Liver (tissue), 9 donors: Measurements from ENCODE around the gene TRIM17. TPM values are rescaled to one million over a fixed set of nuclear protein-coding genes. Genes with fewer than 3 reads are reported as not detected.

Source experiments
- DNase-seq: peaks from one replicate; pipeline ENCODE4 v3.0.0-alpha.2; 2017; ENCODE audit warnings: low spot score
- H3K27ac ChIP-seq, 2 donors: one replicate each; pipeline ENCODE4 v1.7.0; 2013; ENCODE audit warnings: inconsistent platforms in 2 of 2, low read length in 2 of 2, control low read depth in 1 of 2, low read depth in 1 of 2, mild to moderate bottlenecking in 1 of 2
- H3K27me3 ChIP-seq, 4 donors: one replicate each; pipeline versions ENCODE4 v1.6.1 to v1.7.0; 2013; ENCODE audit warnings: low read length in 3 of 4, inconsistent platforms in 1 of 4, mild to moderate bottlenecking in 1 of 4, moderate library complexity in 1 of 4; ENCODE audit not compliant: control insufficient read depth in 4 of 4, insufficient read depth in 4 of 4
- H3K36me3 ChIP-seq, 4 donors: one replicate each; pipeline versions ENCODE4 v1.6.1 to v1.7.0; 2013; ENCODE audit warnings: low read length in 3 of 4, mild to moderate bottlenecking in 3 of 4, low read depth in 1 of 4, moderate library complexity in 1 of 4; ENCODE audit not compliant: control insufficient read depth in 4 of 4, insufficient read depth in 3 of 4
- H3K4me1 ChIP-seq, 4 donors: one replicate each; pipeline versions ENCODE4 v1.6.1 to v1.7.0; 2013; ENCODE audit warnings: low read length in 3 of 4, mild to moderate bottlenecking in 3 of 4, moderate library complexity in 1 of 4; ENCODE audit not compliant: control insufficient read depth in 4 of 4, insufficient read depth in 4 of 4
- H3K4me3 ChIP-seq, 3 donors: one replicate each; pipeline versions ENCODE4 v1.6.1 to v1.7.0; 2013; ENCODE audit warnings: low read length in 3 of 3, control low read depth in 1 of 3, low read depth in 1 of 3, mild to moderate bottlenecking in 1 of 3
- H3K9ac ChIP-seq, 2 donors: one replicate each; pipeline ENCODE4 v1.7.0; 2013; ENCODE audit warnings: low read length in 2 of 2, mild to moderate bottlenecking in 2 of 2, moderate library complexity in 2 of 2, control low read depth in 1 of 2, low read depth in 1 of 2
- H3K9me3 ChIP-seq, 4 donors: one replicate each; pipeline versions ENCODE4 v1.6.1 to v1.7.0; 2013; ENCODE audit warnings: low read length in 3 of 4; ENCODE audit not compliant: control insufficient read depth in 4 of 4
- ATF3 ChIP-seq: IDR thresholded peaks from 2 replicates; pipeline ENCODE4 v1.6.1; 2016; ENCODE audit warnings: antibody characterized with exemption
- EGR1 ChIP-seq, 2 donors: IDR thresholded peaks; 2 replicates each; pipeline ENCODE4 v1.6.1; 2016 to 2018; ENCODE audit warnings: antibody characterized with exemption in 2 of 2, low read depth in 2 of 2
- FOXA2 ChIP-seq: IDR thresholded peaks from 2 replicates; pipeline ENCODE4 v1.6.1; 2016; ENCODE audit warnings: antibody characterized with exemption
- GABPA ChIP-seq, 2 donors: IDR thresholded peaks in 1 of 2; conservative IDR thresholded peaks in 1 of 2; 2 replicates each; pipeline ENCODE4 v1.6.1; 2016; ENCODE audit warnings: antibody characterized with exemption in 2 of 2, mild to moderate bottlenecking in 1 of 2, moderate library complexity in 1 of 2
- HNF4A ChIP-seq, 2 donors: conservative IDR thresholded peaks; 2 replicates each; pipeline ENCODE4 v1.6.1; 2016; ENCODE audit warnings: antibody characterized with exemption in 2 of 2, mild to moderate bottlenecking in 2 of 2
- HNF4G ChIP-seq: IDR thresholded peaks from 2 replicates; pipeline ENCODE4 v1.6.1; 2016; ENCODE audit warnings: antibody characterized with exemption
- NR2F2 ChIP-seq: IDR thresholded peaks from 2 replicates; pipeline ENCODE4 v1.6.1; 2016; ENCODE audit warnings: antibody characterized with exemption
- RAD21 ChIP-seq, 2 donors: IDR thresholded peaks; 2 replicates each; pipeline ENCODE4 v1.6.1; 2016; ENCODE audit warnings: antibody characterized with exemption in 2 of 2, mild to moderate bottlenecking in 2 of 2
- RXRA ChIP-seq, 2 donors: IDR thresholded peaks; 2 replicates each; pipeline ENCODE4 v1.6.1; 2017 to 2018; ENCODE audit warnings: antibody characterized with exemption in 2 of 2, mild to moderate bottlenecking in 1 of 2
- SP1 ChIP-seq: IDR thresholded peaks from 2 replicates; pipeline ENCODE4 v1.6.1; 2018; ENCODE audit warnings: antibody characterized with exemption, mild to moderate bottlenecking
- TAF1 ChIP-seq: conservative IDR thresholded peaks from 2 replicates; pipeline ENCODE4 v1.6.1; 2016; ENCODE audit warnings: antibody characterized with exemption, mild to moderate bottlenecking
- YY1 ChIP-seq: IDR thresholded peaks from 2 replicates; pipeline ENCODE4 v1.6.1; 2016; ENCODE audit warnings: antibody characterized with exemption, mild to moderate bottlenecking
- WGBS: extraction: QIAGEN DNeasy Blood & Tissue Kit; methylation state at CpG from one replicate; pipeline ENCODE4 v1.1.7; 2013; 5-methylcytosine and 5-hydroxymethylcytosine counted together
- polyA plus RNA-seq, 2 donors: library from polyadenylated mRNA; stranded (reverse) in 1 of 2; unstranded in 1 of 2; fragments of 200-250 nt in 1 of 2; fragments of >200 nt in 1 of 2; fragmentation: Nextera tagmentation in 1 of 2; extraction: Ambion mirVana in 1 of 2; gene quantifications; one replicate each; pipeline versions ENCODE4 v1.2.1 to v1.2.3, GENCODE V29; 2013 to 2015
- total RNA-seq, 2 donors: library from RNA; depleted of rRNA; stranded (reverse); fragments of >200 nt; gene quantifications; one replicate each; pipeline ENCODE4 v1.2.3, GENCODE V29; 2014
- TF ChIP-seq, protein P1 (sequence below): IDR thresholded peaks from 2 replicates; pipeline ENCODE4 v1.6.1; 2016; ENCODE audit warnings: antibody characterized with exemption
- TF ChIP-seq, protein P2 (sequence below): IDR thresholded peaks from 2 replicates; pipeline ENCODE4 v1.6.1; 2016; ENCODE audit warnings: antibody characterized with exemption, mild to moderate bottlenecking
- donor health status: healthy.
- donor health status: healthy.
- donor health status: healthy.
- donor health status: healthy.
- donor health status: healthy.

TRIM17 gene
- total and polyA plus RNA-seq, 4 donors = 0.08 to 0.49 TPM; not detected in 2

DNA sequence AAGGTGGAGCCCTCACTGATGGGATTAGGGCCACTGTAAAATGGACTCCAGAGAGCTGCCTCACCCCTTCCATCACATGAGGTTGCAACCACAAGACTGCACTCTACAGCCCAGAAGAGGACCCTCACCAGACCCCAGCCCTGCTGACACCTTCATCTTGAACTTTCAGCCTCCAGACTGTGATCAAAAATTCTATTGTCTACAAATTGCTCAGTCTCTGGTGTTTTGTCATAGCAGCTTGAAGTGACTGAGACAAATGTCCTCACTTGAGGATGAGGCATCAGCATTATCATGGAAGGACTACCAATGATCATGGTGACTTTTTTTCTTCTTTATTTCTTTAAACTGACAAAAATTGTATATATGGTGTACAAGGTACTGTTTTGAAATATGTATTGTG, 26.7 kb upstream of the TRIM17 start (continued):
- TF ChIP-seq HNF4A (conservative IDR thresholded peaks at IDR 0.05) (no peak), RAD21 (IDR thresholded peaks at IDR 0.05) (no peak), RXRA (IDR thresholded peaks at IDR 0.05) (no peak), TAF1 (no peak)

DNA sequence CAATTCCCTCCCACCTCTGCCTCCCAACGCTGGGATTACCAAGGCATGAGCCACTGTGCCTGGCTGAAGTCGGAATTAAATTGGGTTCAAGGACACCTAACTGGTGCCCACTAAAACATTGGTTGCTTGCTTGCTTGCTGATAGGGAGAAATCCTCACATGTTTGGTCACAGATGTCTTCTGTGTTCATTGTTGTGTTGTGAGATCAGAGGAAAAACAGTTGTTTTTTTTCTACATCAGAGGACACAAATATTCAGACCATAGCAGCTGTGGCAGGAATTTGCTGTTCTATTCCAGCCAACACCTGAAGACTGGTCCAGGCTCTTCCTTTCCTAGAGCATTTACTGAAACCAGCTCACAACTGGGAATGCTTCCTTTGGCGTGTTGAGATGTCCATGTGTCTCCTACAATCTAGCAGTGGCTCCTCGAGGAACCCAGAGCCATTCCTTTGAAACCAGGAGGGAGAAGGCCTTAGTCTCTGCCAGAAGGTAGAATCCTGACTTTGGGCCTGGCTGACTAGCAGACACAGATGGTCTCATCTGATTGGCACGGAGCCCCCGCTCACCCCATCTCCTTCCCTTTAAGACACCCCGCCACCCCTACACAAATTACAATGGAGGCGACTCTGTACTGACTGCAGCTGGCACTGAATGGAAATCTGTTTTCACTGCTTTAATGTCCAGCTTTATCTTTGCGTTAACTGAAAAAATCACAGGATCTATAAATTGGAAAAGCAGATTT, 24.3 kb upstream of the TRIM17 start:
- Histone ChIP-seq H3K36me3 (no peaks in the 10 kb centered on the region), H3K27ac (no peak overlapping the region), H3K9me3 (no peaks in the 10 kb centered on the region), H3K27me3 (peaks cover 0 to 13% (median 5%) of the 10 kb centered on the region in 4 donors), H3K9ac (no peak overlapping the region), H3K4me1 (peaks cover 2 to 6% (median 5%) of the 10 kb centered on the region in 4 donors), H3K4me3 (no peak overlapping the region)
- DNase-seq = no peak
- TF ChIP-seq NR2F2 = no peak
- no peak for TF ChIP-seq EGR1 (IDR thresholded peaks at IDR 0.05; ENCODE audit: low read depth in 2 of 2)
- TF ChIP-seq ATF3 = no peak
- TF ChIP-seq GABPA (IDR thresholded peaks at IDR 0.05 in 1 of 2, conservative IDR thresholded peaks at IDR 0.05 in 1 of 2) = no peak
- no peak for TF ChIP-seq FOXA2
- TF ChIP-seq RAD21 (IDR thresholded peaks at IDR 0.05) = no peak
- TF ChIP-seq SP1 = no peak
- TF ChIP-seq, protein P1, sequence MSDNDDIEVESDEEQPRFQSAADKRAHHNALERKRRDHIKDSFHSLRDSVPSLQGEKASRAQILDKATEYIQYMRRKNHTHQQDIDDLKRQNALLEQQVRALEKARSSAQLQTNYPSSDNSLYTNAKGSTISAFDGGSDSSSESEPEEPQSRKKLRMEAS = no peak
- 88% methylated on average over 9 of the region's 9 CpGs for WGBS

GRCh38 chr1:228438266-228438665, 21.6 kb upstream of the TRIM17 start:
- Histone ChIP-seq H3K27ac (no peak overlapping the region), H3K27me3 (peaks cover 0 to 7% (median 5%) of the 10 kb centered on the region in 4 donors), H3K9ac (no peak overlapping the region), H3K9me3 (no peaks in the 10 kb centered on the region), H3K36me3 (no peaks in the 10 kb centered on the region), H3K4me1 (no peaks in the 10 kb centered on the region), H3K4me3 (no peak overlapping the region)
- 41% methylated on average over 1 of the region's 1 CpG for WGBS
- TF ChIP-seq HNF4G (no peak), YY1 (no peak)
- TF ChIP-seq, protein P1 = no peak
- no peak for DNase-seq

- Histone ChIP-seq H3K36me3 (no peaks in the 10 kb centered on the region), H3K9me3 (no peaks in the 10 kb centered on the region), H3K4me3 (no peak overlapping the region), H3K27ac (no peak overlapping the region), H3K4me1 (no peaks in the 10 kb centered on the region), H3K9ac (no peak overlapping the region), H3K27me3 (peaks cover 0 to 7% (median 5%) of the 10 kb centered on the region in 4 donors)
- WGBS = 84% methylated on average over 7 of the region's 7 CpGs
- TF ChIP-seq EGR1 (IDR thresholded peaks at IDR 0.05; ENCODE audit: low read depth in 2 of 2) (no peak), FOXA2 (no peak), TAF1 (no peak), GABPA (IDR thresholded peaks at IDR 0.05 in 1 of 2, conservative IDR thresholded peaks at IDR 0.05 in 1 of 2) (no peak), ATF3 (no peak)
- TF ChIP-seq, protein P1 = no peak
- TF ChIP-seq, protein P2, sequence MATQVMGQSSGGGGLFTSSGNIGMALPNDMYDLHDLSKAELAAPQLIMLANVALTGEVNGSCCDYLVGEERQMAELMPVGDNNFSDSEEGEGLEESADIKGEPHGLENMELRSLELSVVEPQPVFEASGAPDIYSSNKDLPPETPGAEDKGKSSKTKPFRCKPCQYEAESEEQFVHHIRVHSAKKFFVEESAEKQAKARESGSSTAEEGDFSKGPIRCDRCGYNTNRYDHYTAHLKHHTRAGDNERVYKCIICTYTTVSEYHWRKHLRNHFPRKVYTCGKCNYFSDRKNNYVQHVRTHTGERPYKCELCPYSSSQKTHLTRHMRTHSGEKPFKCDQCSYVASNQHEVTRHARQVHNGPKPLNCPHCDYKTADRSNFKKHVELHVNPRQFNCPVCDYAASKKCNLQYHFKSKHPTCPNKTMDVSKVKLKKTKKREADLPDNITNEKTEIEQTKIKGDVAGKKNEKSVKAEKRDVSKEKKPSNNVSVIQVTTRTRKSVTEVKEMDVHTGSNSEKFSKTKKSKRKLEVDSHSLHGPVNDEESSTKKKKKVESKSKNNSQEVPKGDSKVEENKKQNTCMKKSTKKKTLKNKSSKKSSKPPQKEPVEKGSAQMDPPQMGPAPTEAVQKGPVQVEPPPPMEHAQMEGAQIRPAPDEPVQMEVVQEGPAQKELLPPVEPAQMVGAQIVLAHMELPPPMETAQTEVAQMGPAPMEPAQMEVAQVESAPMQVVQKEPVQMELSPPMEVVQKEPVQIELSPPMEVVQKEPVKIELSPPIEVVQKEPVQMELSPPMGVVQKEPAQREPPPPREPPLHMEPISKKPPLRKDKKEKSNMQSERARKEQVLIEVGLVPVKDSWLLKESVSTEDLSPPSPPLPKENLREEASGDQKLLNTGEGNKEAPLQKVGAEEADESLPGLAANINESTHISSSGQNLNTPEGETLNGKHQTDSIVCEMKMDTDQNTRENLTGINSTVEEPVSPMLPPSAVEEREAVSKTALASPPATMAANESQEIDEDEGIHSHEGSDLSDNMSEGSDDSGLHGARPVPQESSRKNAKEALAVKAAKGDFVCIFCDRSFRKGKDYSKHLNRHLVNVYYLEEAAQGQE = no peak
- DNase-seq = no peak
Observed at GRCh38 chr1:228437424-228437962, 20.8 kb upstream of the TRIM17 start.
